ENCODE results near the gene SRRM3.
"Not testable (repeated sequence)": the region's sequence is repeated elsewhere in the genome, so short reads cannot be mapped to it uniquely, and the experiment has no call there.

The SRRM3 gene

DNA sequence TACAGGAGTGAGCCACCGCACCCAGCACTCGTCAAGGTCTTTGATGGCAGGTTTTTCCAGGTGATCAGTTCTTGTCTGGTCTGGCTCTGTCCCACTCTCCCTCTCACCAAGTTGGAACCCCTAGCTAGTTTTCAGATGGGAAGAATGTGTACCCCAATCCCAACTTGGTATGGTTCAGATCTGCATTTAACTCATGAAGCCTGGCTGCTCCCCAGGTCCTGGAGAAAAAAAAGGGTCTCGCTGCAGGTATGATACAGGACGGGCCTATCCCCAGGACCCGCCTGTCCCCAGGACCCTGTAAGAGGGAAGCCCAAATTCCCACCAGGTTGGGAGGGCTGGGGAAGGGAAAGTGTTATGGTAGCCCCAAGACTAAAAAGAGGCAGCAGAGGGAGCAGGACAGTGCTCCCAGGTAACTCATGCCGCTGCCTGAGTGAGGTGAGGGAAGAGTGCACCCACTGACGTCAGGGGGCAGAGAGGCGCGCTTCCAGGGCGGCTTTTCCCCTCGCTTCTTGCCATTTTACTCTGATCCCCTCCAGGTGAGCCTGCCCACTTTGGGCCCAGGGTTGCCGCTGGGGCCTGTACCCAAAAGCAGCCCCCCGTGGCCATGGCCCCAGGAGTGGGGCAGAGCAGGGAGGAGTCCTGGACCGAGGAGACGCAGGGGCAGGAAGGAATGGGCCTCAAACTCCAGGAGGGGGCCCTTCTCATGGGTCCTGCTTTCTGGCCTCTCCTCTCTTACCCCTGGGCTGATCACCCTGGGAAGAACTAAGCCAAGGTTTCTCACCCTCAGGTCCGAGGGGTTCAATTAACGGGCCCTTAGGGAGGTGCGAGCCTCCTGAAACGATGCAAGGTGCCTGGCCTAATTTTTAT lies 36.4 kb upstream of the SRRM3 start:
- H3K4me3 ChIP-seq (ENCODE audit: low read depth, low read length): no peak overlapping the region
- TF ChIP-seq, protein P1, sequence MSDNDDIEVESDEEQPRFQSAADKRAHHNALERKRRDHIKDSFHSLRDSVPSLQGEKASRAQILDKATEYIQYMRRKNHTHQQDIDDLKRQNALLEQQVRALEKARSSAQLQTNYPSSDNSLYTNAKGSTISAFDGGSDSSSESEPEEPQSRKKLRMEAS (IDR thresholded peaks at IDR 0.05; ENCODE audit: low read depth, low read length): no peak
- TF ChIP-seq POLR2A (IDR thresholded peaks at IDR 0.05; ENCODE audit: extremely low read depth, insufficient read length): no peak
- no peak for TF ChIP-seq MYC (IDR thresholded peaks at IDR 0.05; ENCODE audit: low read depth, low read length)
- TF ChIP-seq, protein P2, sequence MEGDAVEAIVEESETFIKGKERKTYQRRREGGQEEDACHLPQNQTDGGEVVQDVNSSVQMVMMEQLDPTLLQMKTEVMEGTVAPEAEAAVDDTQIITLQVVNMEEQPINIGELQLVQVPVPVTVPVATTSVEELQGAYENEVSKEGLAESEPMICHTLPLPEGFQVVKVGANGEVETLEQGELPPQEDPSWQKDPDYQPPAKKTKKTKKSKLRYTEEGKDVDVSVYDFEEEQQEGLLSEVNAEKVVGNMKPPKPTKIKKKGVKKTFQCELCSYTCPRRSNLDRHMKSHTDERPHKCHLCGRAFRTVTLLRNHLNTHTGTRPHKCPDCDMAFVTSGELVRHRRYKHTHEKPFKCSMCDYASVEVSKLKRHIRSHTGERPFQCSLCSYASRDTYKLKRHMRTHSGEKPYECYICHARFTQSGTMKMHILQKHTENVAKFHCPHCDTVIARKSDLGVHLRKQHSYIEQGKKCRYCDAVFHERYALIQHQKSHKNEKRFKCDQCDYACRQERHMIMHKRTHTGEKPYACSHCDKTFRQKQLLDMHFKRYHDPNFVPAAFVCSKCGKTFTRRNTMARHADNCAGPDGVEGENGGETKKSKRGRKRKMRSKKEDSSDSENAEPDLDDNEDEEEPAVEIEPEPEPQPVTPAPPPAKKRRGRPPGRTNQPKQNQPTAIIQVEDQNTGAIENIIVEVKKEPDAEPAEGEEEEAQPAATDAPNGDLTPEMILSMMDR (IDR thresholded peaks at IDR 0.05; ENCODE audit: low read depth, low read length): no peak
- no peak for DNase-seq (ENCODE audit: low read depth)

DNA sequence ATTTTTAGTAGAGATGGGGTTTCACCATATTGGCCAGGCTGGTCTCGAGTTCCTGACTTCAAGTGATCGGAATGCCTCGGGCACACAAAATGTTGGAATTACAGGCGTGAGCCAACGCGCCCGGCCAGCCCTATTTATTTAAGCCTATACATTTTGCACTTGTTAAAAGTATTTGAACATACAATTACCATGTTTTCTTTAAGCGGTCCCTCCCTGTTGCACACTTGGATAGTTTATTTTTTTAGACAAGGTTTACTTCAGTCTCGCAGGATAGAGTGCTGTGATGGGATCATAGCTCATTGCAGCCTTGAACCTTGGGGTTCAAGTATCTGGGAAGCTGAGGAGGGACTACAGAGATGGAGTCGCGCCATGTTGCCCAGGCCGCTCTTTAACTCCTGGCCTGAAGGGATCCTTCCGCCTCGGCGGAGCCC lies 35.7 kb upstream of the SRRM3 start:
- peak overlapping the region; percentile 91 for H3K4me3 ChIP-seq (ENCODE audit: low read depth, low read length)
- TF ChIP-seq, protein P1 (IDR thresholded peaks at IDR 0.05; ENCODE audit: low read depth, low read length): no peak
- TF ChIP-seq, protein P2 (IDR thresholded peaks at IDR 0.05; ENCODE audit: low read depth, low read length): no peak
- TF ChIP-seq MYC (IDR thresholded peaks at IDR 0.05; ENCODE audit: low read depth, low read length) (no peak), POLR2A (IDR thresholded peaks at IDR 0.05; ENCODE audit: extremely low read depth, insufficient read length) (no peak)
- DNase-seq (ENCODE audit: low read depth): no peak

DNA sequence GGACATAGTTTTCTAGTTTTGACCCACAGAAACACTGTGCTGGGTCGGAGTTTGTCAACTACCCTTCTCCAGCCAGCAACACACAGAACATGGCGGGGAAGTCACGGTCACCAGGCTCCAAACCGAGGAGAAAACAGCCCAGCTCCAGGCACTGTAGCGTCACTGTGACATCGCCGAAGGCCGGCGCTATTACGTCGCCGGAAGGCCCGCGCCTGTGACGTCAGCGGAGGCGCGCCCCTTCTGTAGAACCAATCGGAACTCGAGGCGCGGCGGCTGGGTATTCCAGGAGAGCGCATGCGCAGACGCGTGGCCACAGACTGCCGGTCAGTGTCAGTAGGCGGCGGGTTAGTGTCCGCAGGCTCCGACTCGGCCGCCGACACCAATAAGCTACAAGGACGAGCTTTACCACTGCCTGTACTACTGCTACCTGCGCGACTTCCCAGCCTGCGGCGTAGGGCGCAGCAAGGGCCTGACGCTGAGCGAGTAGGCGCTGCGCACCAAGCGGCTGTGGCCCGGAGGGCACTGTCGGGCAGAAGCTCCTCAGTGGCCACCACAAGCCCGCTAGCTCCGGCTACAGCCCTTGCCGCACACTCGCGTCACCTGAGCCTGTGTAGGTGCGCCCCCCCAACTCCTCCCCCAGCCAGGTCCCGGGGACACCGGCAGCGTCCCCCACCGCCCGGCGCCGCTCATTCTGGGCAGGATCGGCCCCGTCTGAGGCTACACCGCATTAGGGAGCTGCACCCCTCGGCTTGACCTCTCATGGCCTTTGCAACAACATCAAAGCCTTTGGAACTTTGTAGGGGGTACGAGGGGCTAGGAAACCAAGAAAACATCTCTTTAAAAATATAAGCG lies 35.1 kb upstream of the SRRM3 start:
- DNase-seq (ENCODE audit: low read depth): peak; percentile 97
- peak overlapping the region; percentile 91 for H3K4me3 ChIP-seq (ENCODE audit: low read depth, low read length)
- TF ChIP-seq, protein P1 (IDR thresholded peaks at IDR 0.05; ENCODE audit: low read depth, low read length): peak; percentile 60
- TF ChIP-seq MYC (IDR thresholded peaks at IDR 0.05; ENCODE audit: low read depth, low read length) (peak; percentile 68), POLR2A (IDR thresholded peaks at IDR 0.05; ENCODE audit: extremely low read depth, insufficient read length) (peak; percentile 89)
- TF ChIP-seq, protein P2 (IDR thresholded peaks at IDR 0.05; ENCODE audit: low read depth, low read length): peak; percentile 4

DNA sequence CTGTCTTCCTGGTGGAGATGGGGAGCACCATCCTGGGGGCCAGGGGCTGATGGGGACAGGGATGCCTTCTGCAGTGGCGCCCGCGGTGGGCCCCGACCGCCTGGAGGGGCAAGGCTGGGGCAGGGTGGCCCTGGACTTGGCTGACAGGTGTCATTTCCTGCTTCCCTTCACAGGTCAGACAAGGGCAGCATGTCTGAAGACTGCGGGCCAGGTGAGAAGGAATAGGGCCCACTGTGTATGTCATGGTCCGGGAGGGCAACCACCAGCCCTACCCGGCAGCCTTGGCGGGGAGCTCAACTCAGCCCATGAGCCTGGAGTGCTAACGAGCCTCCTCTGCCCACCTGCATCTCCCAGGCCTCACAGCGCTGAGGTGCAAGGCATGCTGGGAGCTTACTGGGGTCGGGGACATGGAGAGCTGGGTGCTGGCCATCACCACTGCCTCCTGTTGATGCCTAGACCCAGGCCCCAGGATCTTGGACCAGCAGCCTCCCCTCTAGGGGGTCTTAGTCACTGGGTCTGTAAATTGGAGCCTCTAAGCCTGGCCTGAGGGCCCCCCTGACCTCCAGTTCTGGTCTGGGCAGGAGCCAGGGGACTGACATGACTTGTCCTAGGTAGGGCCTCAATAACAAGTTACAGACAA lies 28.0 kb upstream of the SRRM3 start:
- no peak for DNase-seq (ENCODE audit: low read depth)
- no peak for TF ChIP-seq POLR2A (IDR thresholded peaks at IDR 0.05; ENCODE audit: extremely low read depth, insufficient read length)
- no peak for TF ChIP-seq MYC (IDR thresholded peaks at IDR 0.05; ENCODE audit: low read depth, low read length)
- TF ChIP-seq, protein P1 (IDR thresholded peaks at IDR 0.05; ENCODE audit: low read depth, low read length): no peak
- TF ChIP-seq, protein P2 (IDR thresholded peaks at IDR 0.05; ENCODE audit: low read depth, low read length): no peak
- H3K4me3 ChIP-seq (ENCODE audit: low read depth, low read length): no peak overlapping the region

DNA sequence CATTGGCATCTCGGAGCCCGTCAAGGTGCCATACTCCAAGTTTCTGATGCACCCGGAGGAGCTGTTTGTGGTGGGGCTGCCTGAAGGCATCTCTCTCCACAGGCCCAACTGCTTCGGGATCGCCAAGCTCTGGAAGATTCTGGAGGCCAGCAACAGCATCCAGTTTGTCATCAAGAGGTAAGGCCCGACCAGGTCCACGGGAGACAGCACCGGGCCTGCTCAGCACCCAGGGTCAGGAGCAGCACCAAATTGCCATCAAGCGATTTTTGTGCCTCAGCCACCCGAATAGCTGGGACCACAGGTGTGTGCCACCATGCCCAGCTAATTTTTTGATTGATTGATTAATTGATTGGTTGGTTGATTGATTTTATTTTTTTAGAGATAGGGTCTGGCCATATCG lies 24.7 kb upstream of the SRRM3 start:
- H3K4me3 ChIP-seq (ENCODE audit: low read depth, low read length); DNase-seq (ENCODE audit: low read depth): not testable (repeated sequence)

Data from NB4 (cell line).